GM12872 (cell line): ENCODE data around the gene UBAC2.
A peak's percentile ranks its signal among the peaks of the same experiment; 100 is the strongest.

Experiments
- TF ChIP-seq, protein P1 (sequence below): IDR thresholded peaks from 3 replicates; pipeline ENCODE4 v1.5.1; 2011; ENCODE audit warnings: low read depth, mild to moderate bottlenecking, low read length, moderate library complexity; ENCODE audit not compliant: insufficient read depth

UBAC2 gene

DNA sequence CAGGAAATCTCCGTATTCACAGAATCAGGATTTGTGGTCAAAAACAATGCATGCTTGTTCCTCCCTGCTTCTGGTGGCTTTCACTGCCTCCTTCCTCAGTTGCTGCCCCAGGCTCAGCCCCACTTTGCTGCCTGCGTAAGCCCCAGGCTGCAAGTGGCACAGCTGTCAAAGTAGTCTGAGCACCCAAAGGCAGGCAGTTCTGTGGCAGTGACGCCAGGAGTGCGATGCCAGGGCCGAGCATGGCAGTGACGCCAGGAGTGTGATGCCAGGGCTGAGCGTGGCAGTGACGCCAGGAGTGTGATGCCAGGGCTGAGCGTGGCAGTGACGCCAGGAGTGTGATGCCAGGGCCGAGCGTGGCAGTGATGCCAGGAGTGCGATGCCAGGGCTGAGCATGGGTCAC lies 183.8 kb downstream of the UBAC2 start:
- TF ChIP-seq, protein P1, sequence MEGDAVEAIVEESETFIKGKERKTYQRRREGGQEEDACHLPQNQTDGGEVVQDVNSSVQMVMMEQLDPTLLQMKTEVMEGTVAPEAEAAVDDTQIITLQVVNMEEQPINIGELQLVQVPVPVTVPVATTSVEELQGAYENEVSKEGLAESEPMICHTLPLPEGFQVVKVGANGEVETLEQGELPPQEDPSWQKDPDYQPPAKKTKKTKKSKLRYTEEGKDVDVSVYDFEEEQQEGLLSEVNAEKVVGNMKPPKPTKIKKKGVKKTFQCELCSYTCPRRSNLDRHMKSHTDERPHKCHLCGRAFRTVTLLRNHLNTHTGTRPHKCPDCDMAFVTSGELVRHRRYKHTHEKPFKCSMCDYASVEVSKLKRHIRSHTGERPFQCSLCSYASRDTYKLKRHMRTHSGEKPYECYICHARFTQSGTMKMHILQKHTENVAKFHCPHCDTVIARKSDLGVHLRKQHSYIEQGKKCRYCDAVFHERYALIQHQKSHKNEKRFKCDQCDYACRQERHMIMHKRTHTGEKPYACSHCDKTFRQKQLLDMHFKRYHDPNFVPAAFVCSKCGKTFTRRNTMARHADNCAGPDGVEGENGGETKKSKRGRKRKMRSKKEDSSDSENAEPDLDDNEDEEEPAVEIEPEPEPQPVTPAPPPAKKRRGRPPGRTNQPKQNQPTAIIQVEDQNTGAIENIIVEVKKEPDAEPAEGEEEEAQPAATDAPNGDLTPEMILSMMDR: no peak

DNA sequence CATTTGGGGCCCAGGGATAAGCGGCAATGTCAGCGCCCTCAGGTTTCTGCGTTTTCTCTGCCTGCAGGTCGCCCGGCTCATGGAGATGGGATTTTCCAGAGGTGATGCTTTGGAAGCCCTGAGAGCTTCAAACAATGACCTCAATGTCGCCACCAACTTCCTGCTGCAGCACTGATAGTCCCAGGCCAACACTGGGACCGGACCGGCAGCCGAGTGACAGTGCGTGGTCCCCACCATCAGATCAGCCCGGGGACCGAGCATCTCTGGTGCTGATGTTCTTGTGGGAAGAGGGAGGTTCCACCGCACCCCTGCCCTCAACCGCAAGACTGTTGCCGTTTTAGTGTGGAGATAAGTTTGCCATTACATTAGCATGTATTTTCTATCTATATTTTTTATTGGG lies 184.5 kb downstream of the UBAC2 start:
- TF ChIP-seq, protein P1: no peak

DNA sequence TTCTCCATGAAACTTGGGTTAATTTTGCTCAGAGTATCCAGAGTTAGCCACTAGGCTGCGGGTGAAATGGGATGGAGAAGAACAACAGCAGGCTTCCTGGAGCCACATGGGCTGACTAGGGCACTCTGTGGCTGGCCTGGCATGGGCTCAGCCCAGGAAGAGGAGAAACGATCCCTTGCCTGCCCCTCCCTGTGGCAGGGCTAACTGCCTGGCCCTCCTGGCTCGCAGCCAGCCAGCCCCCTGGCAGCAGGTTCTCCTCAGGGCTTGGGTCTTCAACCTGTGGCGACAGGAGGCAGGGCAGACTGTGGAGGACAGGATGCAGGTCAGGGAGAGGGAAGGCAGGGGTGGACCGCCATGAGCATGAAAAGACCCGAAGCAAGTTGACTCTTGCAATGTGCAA lies 185.3 kb downstream of the UBAC2 start:
- TF ChIP-seq, protein P1: no peak

DNA sequence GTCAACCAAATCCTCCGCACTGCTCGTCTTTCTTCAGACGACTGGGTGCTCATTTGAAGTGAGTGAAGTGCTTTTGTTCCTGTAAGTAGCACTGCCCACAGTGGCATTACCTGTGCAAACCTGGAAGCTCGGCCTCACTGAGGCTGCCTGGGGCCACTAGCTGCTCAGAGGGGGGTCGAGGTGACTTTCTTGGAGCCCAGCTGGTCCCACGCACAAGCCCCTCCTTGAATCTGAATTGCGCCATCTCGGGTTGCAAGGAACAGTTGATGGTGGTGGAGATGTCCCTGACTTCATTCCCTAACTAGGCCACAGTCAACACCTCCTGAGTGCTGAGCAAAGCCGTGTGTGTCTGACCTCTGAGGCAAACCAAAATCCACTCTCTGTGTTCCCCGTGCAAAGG lies 185.8 kb downstream of the UBAC2 start:
- TF ChIP-seq, protein P1: no peak

DNA sequence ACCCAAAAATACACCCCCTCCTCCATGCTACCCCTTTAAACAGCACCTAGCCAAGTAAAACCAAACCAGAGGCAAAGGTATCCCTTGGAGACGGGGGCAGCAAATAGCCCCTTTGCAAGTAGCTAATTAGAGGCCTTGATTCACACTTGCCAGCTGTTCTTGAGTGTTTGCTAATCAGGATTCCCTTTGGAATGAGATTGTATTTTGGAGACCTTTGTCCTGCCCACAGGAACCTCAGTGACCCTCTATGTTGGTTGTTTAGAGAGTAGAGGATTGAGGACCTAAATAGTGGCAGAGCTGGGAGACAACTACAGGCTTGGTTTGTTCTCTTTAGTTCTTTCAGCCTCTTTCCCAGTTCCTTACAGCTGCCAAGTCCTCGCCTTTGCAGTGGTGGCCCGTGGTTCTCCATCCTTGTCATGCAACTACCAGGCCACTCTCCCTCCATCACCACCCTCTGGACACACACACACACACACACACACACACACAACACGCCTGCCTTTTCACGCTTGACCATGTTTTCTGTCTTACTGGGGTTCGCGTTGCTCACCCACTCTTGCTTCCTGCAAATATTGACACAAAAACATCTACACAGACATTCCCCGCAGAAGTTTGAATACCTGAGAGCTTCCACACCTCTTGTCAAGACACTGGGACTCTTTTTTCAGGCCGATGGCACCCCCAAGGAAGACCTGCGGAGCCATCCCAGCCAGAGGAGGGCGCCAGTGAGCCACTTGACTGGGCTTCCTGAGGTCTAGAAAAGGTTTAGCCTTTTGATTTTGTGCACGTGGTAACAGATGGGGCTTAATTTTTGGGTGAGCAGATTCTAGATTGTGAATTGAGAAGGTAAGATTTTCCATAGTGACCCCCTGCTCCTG lies 186.5 kb downstream of the UBAC2 start:
- TF ChIP-seq, protein P1: peak; percentile 88

DNA sequence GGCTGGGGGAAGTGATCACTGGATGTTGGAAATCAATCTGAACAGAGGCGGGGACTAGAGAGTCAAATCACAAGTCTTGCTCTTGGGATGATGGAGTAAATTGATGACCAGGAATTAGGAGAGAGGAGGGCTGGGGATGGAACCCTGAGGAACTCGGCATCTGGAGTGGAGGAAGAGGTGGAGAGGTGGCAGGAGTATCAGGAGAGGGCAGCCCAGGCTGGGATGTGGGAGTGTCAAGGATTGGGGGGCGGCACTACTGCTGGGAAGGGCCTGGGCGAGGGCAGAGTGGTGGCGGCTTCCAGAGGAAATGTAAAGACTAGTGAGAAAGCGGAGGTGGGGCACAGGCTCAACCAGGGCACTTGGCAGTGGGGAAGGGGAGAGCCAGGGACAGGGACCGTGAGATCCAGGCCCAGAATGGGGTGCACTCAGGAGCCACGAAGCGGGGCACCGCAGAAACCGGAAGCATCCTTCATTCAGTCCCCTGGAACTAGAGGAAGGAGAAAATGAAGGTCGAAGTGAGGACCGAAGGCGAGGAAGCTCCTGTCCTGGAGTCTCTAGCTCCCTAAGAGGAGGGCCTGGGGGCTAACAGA lies 187.8 kb downstream of the UBAC2 start:
- TF ChIP-seq, protein P1: no peak

DNA sequence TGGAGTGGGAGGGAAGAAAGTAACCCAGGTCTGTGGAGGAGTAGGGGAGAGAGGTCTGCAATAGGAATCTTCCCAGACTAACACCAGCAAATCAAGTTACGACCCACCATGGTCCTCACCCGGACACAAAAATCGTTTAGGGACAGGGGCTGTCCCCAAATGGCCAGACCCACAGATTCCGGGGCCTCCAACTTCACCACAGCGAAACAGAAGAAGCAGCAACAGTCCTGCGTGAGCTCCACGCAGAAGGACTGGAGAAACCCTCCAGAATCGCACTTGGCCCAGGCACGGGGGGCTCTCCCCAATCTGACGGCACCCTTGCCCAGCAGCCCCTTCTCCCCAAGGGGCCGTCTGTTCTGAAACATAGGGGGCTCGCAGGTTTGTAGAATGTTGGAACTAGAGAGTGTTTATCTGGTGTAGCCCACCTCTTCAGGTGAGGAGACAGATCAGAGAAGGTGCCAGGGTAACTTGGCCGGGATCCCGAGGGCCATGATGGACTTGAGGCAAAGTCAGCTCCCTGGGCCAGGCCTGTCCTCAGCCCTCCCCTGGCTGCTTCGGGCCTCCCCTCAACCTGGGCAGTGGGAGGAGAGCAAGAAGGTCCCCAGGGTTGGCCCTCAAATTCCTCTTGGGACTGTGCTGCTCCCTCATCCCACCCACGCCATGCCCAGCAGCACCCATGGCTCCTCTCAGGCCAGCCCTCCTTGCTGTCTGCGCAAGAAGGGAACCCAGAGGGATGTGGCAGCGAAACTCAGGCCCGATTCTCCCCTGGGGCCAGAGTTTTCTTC lies 189.1 kb downstream of the UBAC2 start:
- TF ChIP-seq, protein P1: no peak
